Epithelial cell of esophagus (primary cell): Measurements from ENCODE around the gene CYBA.

Experiments used
- DNase-seq: peaks from one replicate; pipeline ENCODE4 v3.0.0; 2010; ENCODE audit warnings: low read depth
- H3K4me3 ChIP-seq: 2 replicates; pipeline ENCODE4 v1.5.1; 2011; ENCODE audit warnings: mild to moderate bottlenecking, low read length, control low read depth
- TF ChIP-seq, protein P1 (sequence below): IDR thresholded peaks from 2 replicates; pipeline ENCODE4 v1.5.1; 2011; ENCODE audit warnings: low read depth, mild to moderate bottlenecking, low read length, control low read depth, inconsistent platforms; ENCODE audit not compliant: insufficient read depth; ENCODE audit errors: missing control alignments

CYBA gene

GRCh38 chr16:88622866-88623265, 28.0 kb downstream of the CYBA start:
- TF ChIP-seq, protein P1, sequence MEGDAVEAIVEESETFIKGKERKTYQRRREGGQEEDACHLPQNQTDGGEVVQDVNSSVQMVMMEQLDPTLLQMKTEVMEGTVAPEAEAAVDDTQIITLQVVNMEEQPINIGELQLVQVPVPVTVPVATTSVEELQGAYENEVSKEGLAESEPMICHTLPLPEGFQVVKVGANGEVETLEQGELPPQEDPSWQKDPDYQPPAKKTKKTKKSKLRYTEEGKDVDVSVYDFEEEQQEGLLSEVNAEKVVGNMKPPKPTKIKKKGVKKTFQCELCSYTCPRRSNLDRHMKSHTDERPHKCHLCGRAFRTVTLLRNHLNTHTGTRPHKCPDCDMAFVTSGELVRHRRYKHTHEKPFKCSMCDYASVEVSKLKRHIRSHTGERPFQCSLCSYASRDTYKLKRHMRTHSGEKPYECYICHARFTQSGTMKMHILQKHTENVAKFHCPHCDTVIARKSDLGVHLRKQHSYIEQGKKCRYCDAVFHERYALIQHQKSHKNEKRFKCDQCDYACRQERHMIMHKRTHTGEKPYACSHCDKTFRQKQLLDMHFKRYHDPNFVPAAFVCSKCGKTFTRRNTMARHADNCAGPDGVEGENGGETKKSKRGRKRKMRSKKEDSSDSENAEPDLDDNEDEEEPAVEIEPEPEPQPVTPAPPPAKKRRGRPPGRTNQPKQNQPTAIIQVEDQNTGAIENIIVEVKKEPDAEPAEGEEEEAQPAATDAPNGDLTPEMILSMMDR: no peak
- DNase-seq: no peak
- H3K4me3 ChIP-seq: no peak overlapping the region

- H3K4me3 ChIP-seq: no peak overlapping the region
- TF ChIP-seq, protein P1: no peak
- DNase-seq: no peak
These were observed 28.7 kb downstream of the CYBA start for GRCh38 chr16:88622125-88622524.

- TF ChIP-seq, protein P1: no peak
- no peak for DNase-seq
- no peak overlapping the region for H3K4me3 ChIP-seq
These were observed 30.7 kb downstream of the CYBA start for GRCh38 chr16:88619859-88620815.

DNA sequence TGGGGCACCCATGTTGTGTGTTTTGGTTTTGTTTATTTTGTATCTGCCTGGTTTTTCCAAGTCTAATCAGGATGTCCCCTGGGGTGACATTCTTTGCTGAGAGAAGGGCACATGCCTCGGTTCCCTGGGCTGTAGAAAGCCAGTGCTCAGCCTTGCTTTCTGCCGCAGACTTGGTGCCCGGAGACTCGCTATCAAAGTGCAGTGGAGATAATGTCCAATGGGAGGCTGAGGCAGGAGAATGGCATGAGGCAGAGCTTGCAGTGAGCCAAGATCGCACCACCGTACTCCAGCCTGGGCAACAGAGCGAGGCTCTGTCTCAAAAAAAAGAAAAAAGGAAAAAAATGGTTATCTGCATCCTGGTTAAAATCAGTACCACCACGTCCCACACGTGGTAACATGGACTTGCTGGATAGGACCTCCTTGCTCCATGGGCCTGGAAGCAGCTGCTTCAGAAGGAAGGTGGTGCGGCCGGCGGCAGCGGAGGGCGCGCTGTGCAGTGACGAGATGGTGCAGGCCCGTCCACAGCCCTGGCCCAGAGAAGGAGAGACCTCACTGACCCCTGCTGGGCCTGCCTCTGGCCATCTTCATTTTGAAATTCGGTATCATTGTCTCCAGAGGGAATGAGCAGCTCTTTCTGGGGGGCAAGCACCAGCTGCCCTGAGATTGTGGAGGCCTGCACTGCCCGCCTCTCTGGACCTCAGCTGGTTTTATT, 31.7 kb downstream of the CYBA start:
- H3K4me3 ChIP-seq: no peak overlapping the region
- no peak for DNase-seq
- TF ChIP-seq, protein P1: no peak

GRCh38 chr16:88618182-88618955, 32.5 kb downstream of the CYBA start:
- TF ChIP-seq, protein P1: no peak
- DNase-seq: no peak
- H3K4me3 ChIP-seq: no peak overlapping the region

DNA sequence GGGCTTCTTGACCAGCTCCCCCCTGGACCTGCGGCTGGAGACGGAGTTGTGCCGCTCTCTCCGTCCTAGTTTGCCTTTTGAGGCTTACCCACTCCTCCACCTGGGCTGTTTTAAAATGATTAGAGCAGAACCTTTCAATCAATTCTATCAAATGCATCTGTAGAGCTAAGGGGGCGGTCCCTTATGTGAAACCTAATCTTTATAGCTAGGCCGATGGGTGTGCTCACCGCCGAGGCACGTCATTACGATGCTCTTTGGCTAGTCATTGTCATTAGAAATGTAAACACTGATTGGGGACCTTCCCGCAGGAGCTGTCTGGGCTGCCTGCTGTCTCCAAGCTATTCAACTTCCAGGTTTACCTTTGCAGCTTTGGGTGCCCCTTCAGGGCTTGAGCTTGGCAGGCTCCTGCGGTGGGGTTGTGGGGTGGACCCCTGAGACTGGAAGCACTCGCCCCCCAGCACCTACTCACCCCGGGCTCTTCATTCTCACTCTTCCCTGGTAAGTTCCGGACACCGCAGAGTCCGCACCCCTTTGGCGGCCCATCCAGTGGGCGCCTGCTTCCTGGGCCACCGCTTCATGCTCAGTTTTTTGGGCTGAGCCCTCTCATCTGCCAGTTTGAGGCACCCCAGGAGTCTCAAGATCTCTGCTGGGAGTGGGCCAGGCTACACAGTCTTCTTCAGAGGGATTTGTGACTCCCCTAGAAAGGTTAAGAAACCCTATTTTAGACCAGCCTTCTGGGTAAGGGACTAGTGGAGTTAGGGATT, 33.4 kb downstream of the CYBA start:
- H3K4me3 ChIP-seq: no peak overlapping the region
- DNase-seq: no peak
- TF ChIP-seq, protein P1: no peak
